Kidney (tissue), 14 donors: ENCODE data around the gene UAP1L1. TPM values are rescaled to one million over a fixed set of nuclear protein-coding genes. Genes with fewer than 3 reads are reported as not detected.

ENCODE experiments used
- DNase-seq, 5 donors: peaks; one replicate each; pipeline ENCODE4 v3.0.0-alpha.2; 2013 to 2020
- FAIRE-seq: peaks from 2 replicates; lab custom pipeline; 2012; peaks lifted over from hg19 to GRCh38; lab: Jason Lieb, UNC
- H3K27ac ChIP-seq, 2 donors: one replicate each; pipeline ENCODE4 v1.7.0; 2013; ENCODE audit warnings: low read depth in 2 of 2, low read length in 2 of 2, inconsistent platforms in 1 of 2
- H3K27me3 ChIP-seq: one replicate; pipeline ENCODE4 v1.7.1; 2013; ENCODE audit warnings: low read length, inconsistent platforms; ENCODE audit not compliant: control insufficient read depth, insufficient read depth
- H3K36me3 ChIP-seq, 3 donors: one replicate each; pipeline versions ENCODE4 v1.7.0 to v1.7.1; 2013; ENCODE audit warnings: low read length in 3 of 3, control low read depth in 1 of 3, inconsistent platforms in 1 of 3; ENCODE audit not compliant: insufficient read depth in 3 of 3, control insufficient read depth in 2 of 3
- H3K4me1 ChIP-seq, 3 donors: one replicate each; pipeline versions ENCODE4 v1.7.0 to v1.7.1; 2013; ENCODE audit warnings: low read length in 3 of 3, inconsistent platforms in 1 of 3, low read depth in 1 of 3; ENCODE audit not compliant: control insufficient read depth in 2 of 3, insufficient read depth in 2 of 3
- H3K4me3 ChIP-seq, 3 donors: one replicate each; pipeline versions ENCODE4 v1.7.0 to v1.8.1; 2013; ENCODE audit warnings: low read length in 3 of 3, control low read depth in 1 of 3, inconsistent platforms in 1 of 3
- H3K9ac ChIP-seq, 3 donors: one replicate each; pipeline versions ENCODE4 v1.7.0 to v1.7.1; 2013; ENCODE audit warnings: low read length in 3 of 3, control low read depth in 1 of 3, inconsistent platforms in 1 of 3
- H3K9me3 ChIP-seq, 3 donors: one replicate each; pipeline versions ENCODE4 v1.7.0 to v1.7.1; 2013; ENCODE audit warnings: low read length in 3 of 3, control low read depth in 1 of 3, inconsistent platforms in 1 of 3; ENCODE audit not compliant: control insufficient read depth in 2 of 3, insufficient read depth in 1 of 3
- intact Hi-C: fragments of 100-400 bp; cut with DNase I; formaldehyde crosslinking; loops from one replicate; pipeline ENCODE4 v1.11.1; 2022
- polyA plus RNA-seq: library from polyadenylated mRNA; stranded (reverse); fragments of 350-450 nt; fragmentation: Illumina TruSeq; extraction: RNeasy Lipid Tissue Mini Kit (QIAGEN cat#74804); gene quantifications from one replicate; pipeline ENCODE4 v1.2.3, GENCODE V29; 2014; ENCODE audit warnings: low read depth, low replicate concordance; ENCODE audit not compliant: insufficient read depth
- total RNA-seq: library from RNA; stranded (reverse); fragmentation: NEBNext Ultra II Directional; extraction: Animal tissue kit (Norgen Biotek cat#: 25700); gene quantifications from one replicate; pipeline ENCODE4 v1.2.1, GENCODE V29; 2021
- TF ChIP-seq, protein P1 (sequence below): IDR thresholded peaks from 3 replicates; pipeline ENCODE4 v1.5.1; 2012; ENCODE audit warnings: mild to moderate bottlenecking, moderate library complexity, borderline replicate concordance; ENCODE audit not compliant: insufficient read depth; ENCODE audit errors: extremely low read depth
- donor health status: control.
- donor health status: control.
- donor health status: control.
- donor health status: control.
- donor health status: control.
- donor health status: DM: yes; HTN: yes; CAD: no.
- donor health status: Normal renal cell carcinoma (clear cell type).

Gene UAP1L1
- total and polyA plus RNA-seq, 2 donors from 2014 or later: 12.7 to 14.4 TPM

DNA sequence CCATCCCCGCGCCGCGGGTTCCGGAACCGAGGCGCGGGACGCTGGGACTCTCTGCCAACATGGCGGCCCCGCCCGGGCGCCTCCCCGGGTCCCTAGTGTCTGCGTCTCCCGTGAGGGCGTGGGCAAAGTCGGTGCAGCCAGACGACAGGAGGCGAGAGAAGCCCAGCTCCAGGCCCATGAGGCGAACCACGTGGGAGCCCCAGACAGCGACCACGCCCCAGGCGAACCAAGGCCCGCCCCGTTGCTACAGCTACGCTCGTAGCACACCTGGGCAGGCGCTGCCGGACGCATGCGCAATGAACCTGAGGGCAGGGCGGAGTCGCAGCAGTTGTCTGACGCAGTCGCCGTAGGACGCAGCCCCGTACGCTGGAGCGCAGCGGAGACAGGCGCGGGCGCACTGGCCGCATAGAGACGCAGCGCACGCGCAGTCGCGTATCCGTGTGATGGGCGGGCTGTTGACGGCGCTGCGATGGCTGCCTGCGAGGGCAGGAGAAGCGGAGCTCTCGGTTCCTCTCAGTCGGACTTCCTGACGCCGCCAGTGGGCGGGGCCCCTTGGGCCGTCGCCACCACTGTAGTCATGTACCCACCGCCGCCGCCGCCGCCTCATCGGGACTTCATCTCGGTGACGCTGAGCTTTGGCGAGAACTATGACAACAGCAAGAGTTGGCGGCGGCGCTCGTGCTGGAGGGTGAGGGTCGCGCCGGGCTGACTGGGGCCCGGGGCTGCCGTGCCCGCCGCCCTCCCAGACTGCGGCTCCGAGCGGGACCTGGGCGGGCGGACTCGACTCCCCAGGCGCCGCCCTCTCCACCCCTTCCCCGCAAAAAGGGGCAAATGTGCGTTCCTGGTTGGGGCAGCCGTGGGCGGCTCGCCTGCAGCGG is 9.5 kb downstream of the UAP1L1 start, which contains the start of gene MAN1B1:
MAN1B1 (plus strand) TSS at position 455 of the 878 bp plus-strand sequence; CDS start at position 470, 15 bp downstream.
- intact Hi-C loops: no loop called here
- H3K4me3 ChIP-seq: peak within 1 kb of the TSS; percentile 52 to 74 (median 64)
- peak within 1 kb of the TSS; percentile 22 to 66 (median 57) for H3K9ac ChIP-seq
- peak; percentile 99 to 100 (median 99) for DNase-seq
- peak within 1 kb of the TSS; percentile 82 for H3K27ac ChIP-seq
- H3K4me1 ChIP-seq: peaks cover 0 to 9% (median 0%) of the 10 kb centered on the region in 3 donors
- FAIRE-seq: peak; percentile 11
- TF ChIP-seq, protein P1, sequence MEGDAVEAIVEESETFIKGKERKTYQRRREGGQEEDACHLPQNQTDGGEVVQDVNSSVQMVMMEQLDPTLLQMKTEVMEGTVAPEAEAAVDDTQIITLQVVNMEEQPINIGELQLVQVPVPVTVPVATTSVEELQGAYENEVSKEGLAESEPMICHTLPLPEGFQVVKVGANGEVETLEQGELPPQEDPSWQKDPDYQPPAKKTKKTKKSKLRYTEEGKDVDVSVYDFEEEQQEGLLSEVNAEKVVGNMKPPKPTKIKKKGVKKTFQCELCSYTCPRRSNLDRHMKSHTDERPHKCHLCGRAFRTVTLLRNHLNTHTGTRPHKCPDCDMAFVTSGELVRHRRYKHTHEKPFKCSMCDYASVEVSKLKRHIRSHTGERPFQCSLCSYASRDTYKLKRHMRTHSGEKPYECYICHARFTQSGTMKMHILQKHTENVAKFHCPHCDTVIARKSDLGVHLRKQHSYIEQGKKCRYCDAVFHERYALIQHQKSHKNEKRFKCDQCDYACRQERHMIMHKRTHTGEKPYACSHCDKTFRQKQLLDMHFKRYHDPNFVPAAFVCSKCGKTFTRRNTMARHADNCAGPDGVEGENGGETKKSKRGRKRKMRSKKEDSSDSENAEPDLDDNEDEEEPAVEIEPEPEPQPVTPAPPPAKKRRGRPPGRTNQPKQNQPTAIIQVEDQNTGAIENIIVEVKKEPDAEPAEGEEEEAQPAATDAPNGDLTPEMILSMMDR: no peak
- H3K9me3 ChIP-seq: no peaks in the 10 kb centered on the region
- no peaks in the 10 kb centered on the region for H3K27me3 ChIP-seq
- H3K36me3 ChIP-seq: peaks cover 2 to 10% (median 5%) of the 10 kb centered on the region in 3 donors

DNA sequence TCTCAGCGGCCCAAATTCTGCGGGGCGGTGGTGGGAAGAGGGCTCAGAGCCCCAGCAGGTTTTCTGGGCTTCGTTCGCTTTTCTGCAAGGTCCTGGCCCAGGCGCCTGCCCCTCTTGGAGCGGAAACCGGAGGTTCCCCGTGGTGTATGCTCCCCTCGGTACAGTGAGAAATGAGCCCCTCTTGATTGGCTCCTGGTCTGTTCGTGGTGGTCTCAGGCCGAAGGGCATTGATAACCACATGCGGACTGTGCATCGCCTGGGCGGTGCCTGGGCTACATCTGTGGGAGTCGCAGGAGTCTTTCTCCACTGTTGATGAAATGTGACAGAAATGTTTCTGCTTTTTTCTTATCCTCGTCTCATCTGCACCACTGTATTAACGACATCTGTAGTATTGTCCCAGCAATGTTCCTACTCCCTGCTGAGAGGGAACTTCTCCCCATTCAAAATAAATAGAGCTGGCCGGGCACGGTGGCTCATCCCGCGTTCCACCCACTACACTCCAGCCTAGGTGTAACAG is 10.2 kb downstream of the UAP1L1 start:
- Histone ChIP-seq H3K36me3 (peaks cover 2 to 10% (median 4%) of the 10 kb centered on the region in 3 donors), H3K4me1 (peaks cover 0 to 9% (median 0%) of the 10 kb centered on the region in 3 donors), H3K9ac (peak overlapping the region in 2 of 3 donors; percentile 33 to 63), H3K27me3 (no peaks in the 10 kb centered on the region), H3K27ac (peak overlapping the region in 1 of 2 donors; percentile 67), H3K9me3 (no peaks in the 10 kb centered on the region), H3K4me3 (peak overlapping the region; percentile 52 to 74 (median 64))
- FAIRE-seq: no peak
- TF ChIP-seq, protein P1: no peak
- peak in 2 of 5 donors; percentile 16 to 23 for DNase-seq
- intact Hi-C loops: no loop called here

DNA sequence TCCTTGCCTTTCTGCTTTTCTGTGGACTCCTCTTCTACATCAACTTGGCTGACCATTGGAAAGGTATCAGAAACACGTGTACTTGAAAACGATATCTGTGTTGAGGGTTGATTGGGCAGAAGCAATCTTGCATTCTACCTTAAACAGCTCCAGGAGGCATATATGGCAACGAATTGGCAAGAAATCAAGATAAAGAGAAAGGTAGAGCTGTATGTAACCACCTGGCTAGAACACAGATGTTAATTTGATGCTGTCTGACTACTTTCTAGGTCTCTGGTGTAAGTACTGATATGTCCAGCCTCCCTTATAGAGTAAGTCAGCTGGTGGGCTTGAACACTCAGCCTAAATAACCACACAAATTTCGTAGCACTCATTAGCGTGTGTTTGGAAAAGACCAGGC is 10.8 kb downstream of the UAP1L1 start:
- H3K4me3 ChIP-seq: peak overlapping the region in 1 of 3 donors; percentile 74
- H3K9ac ChIP-seq: peak overlapping the region in 1 of 3 donors; percentile 63
- no peak overlapping the region for H3K27ac ChIP-seq
- FAIRE-seq (no peak), DNase-seq (no peak)
- no peaks in the 10 kb centered on the region for H3K9me3 ChIP-seq
- TF ChIP-seq, protein P1: no peak
- H3K4me1 ChIP-seq: peaks cover 0 to 9% (median 0%) of the 10 kb centered on the region in 3 donors
- H3K27me3 ChIP-seq: no peaks in the 10 kb centered on the region
- intact Hi-C loops: no loop called here
- H3K36me3 ChIP-seq: peaks cover 4 to 11% (median 4%) of the 10 kb centered on the region in 3 donors
